ENCODE data around the gene MDFIC. TPM values are rescaled to one million over a fixed set of nuclear protein-coding genes. Genes with fewer than 3 reads are reported as not detected.

Gene MDFIC
- total and polyA plus RNA-seq, 4 donors, result 3.2 to 6.6 (median 5.3) TPM

GRCh38 chr7:114921631-114922025 is 266 bp upstream of the MDFIC start:
- Histone ChIP-seq H3K27me3 (ENCODE audit: control insufficient read depth in 4 of 4, insufficient read depth in 4 of 4, low read length in 3 of 4) (no peaks in the 10 kb centered on the region), H3K36me3 (ENCODE audit: control insufficient read depth in 4 of 4, insufficient read depth in 3 of 4, low read depth in 1 of 4, low read length in 3 of 4) (peaks cover 0 to 1% (median 0%) of the 10 kb centered on the region in 4 donors), H3K4me3 (ENCODE audit: low read depth in 1 of 3, low read length in 3 of 3) (peak overlapping the region; percentile 70 to 94 (median 89)), H3K9ac (ENCODE audit: low read depth in 1 of 2, low read length in 2 of 2) (peak overlapping the region; percentile 64 to 94), H3K4me1 (ENCODE audit: control insufficient read depth in 4 of 4, insufficient read depth in 4 of 4, low read length in 3 of 4) (peaks cover 0 to 11% (median 2%) of the 10 kb centered on the region in 4 donors), H3K27ac (ENCODE audit: low read depth in 1 of 2, low read length in 2 of 2) (peak overlapping the region; percentile 90 to 94), H3K9me3 (ENCODE audit: control insufficient read depth in 4 of 4, low read length in 3 of 4) (no peaks in the 10 kb centered on the region)
- 13% methylated on average over 15 of the region's 15 CpGs for WGBS
- no peak for DNase-seq (ENCODE audit: low spot score)
- TF ChIP-seq FOXA1 (IDR thresholded peaks at IDR 0.05), result no peak
- TF ChIP-seq ATF3 (IDR thresholded peaks at IDR 0.05), result no peak
- TF ChIP-seq FOXA2 (IDR thresholded peaks at IDR 0.05), result no peak
- TF ChIP-seq HNF4A (conservative IDR thresholded peaks at IDR 0.05), result peak; percentile 52 to 63
- no peak for TF ChIP-seq REST (IDR thresholded peaks at IDR 0.05)
- TF ChIP-seq GABPA (IDR thresholded peaks at IDR 0.05 in 1 of 2, conservative IDR thresholded peaks at IDR 0.05 in 1 of 2), result no peak
- no peak for TF ChIP-seq TAF1 (conservative IDR thresholded peaks at IDR 0.05)
- TF ChIP-seq JUND (IDR thresholded peaks at IDR 0.05), result no peak
- no peak for TF ChIP-seq HNF4G (IDR thresholded peaks at IDR 0.05)
- TF ChIP-seq MAX (IDR thresholded peaks at IDR 0.05), result peak; percentile 25
- TF ChIP-seq YY1 (IDR thresholded peaks at IDR 0.05), result peak; percentile 28
- peak; percentile 36 to 55 for TF ChIP-seq RAD21 (IDR thresholded peaks at IDR 0.05)
- TF ChIP-seq ZBTB33 (IDR thresholded peaks at IDR 0.05), result no peak
- TF ChIP-seq CTCF (IDR thresholded peaks at IDR 0.05; ENCODE audit: low read depth, low read length, missing input control), result peak; percentile 5
- TF ChIP-seq RXRA (IDR thresholded peaks at IDR 0.05), result peak; percentile 33 to 38
- peak; percentile 56 for TF ChIP-seq SP1 (IDR thresholded peaks at IDR 0.05)
- TF ChIP-seq NR2F2 (IDR thresholded peaks at IDR 0.05), result peak; percentile 26
- TF ChIP-seq EGR1 (IDR thresholded peaks at IDR 0.05; ENCODE audit: low read depth in 2 of 2), result no peak

Data from liver (tissue), 9 donors.